GM21390 (cell line): ENCODE measurements around the gene SHLD1.

Experiments used
- ATAC-seq: cut with Tn5 transposase; IDR thresholded peaks from one replicate; pipeline ENCODE4 v1.9.1; 2021; ENCODE audit not compliant: unreplicated experiment

Gene SHLD1

DNA sequence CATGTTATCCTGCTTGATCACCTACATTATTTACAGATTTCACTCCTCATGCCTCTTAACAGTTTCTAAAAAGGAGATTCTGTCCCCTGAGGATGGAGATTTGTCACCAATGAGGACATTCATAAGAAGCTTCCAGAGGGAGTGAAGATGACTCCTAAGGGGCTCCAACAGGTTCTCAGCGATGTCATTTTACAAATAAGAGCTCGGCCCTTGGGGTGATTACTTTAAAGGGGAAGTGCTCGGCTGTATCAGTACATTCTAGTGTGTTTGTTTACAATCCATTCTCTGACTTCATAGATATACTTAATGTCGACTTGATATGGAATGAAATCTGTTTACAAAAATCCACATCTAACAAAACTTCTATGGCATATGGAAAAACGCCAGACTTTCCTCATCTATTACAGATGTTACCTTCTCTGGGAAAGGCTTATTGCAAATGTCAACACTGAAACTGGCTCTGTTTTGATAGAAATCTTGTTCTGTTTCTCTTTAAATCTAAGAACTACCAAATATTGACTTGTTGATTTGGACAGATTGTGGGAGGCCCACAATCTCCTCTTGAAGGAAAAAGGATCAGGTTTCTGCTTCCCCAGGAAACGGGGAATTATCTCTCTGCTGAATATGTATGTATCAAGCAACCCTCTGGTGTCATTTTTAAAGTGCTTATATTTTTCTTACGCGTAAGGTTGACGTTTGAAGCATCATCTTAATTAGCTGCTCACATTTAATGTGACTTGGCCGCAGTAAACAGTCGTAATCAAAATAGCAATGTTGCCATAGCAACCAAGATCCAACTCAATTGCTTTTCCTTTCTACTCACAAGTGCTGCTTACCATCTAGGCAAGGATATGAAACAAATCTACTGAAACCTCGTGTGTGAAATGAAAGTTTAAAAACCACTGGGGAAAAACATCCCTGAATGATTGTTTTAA lies 95.7 kb downstream of the SHLD1 start:
- no peak for ATAC-seq

DNA sequence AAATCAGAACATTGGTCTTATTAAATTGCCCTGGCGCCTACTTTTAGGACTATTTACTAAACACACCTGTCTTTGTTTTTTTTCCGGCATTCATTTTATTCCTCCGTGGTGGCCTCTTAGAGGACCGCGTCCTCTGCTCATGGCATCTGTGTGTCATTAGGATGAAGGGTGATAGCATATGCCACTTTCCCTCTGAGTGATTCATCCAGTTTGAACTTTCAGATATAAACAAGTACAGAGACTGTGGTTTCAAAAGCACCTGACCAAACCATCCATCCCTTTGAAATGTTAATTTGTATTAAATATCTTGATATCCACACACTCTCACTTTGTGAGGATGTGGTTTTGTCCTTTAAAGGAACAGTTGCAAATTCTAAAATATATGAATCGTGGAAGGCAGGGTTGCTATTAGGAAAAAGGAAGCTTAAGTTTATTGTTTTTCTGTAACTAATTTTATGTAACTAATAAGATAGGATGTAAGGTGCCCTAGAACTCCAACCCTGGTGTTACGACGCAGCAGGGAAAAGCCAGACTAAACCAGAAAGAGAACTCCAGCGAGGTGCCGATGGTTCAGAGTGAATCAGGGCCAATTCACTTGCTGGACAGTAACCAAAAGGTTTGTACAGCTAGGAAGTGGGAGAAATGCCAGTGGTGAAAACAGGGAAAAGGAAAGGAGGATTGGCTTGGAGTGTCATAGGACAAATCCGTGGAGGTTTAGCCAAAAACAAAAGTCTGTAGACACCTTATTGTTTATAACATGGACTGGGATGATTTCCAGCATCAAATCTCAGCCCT lies 98.7 kb downstream of the SHLD1 start:
- ATAC-seq, result no peak

DNA sequence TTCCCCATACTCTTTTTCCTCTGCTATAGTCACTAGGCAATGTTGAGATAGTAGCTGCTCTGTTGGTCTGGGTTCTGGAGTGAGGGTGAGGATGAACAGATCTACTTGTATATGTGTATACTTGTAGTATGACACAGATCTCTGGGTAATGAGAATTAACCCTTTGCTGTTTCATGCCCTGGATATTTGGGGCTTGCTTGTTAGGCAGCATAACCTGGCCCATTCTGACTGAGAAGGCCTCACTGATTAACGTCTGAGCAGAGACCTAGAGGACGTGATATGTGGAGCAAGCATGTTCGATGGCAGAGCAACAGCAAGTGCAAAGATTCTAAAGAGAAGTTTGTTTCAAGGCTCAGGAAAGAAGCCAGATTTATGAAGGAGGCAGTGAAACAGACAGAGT lies 105.7 kb downstream of the SHLD1 start:
- ATAC-seq, result no peak

DNA sequence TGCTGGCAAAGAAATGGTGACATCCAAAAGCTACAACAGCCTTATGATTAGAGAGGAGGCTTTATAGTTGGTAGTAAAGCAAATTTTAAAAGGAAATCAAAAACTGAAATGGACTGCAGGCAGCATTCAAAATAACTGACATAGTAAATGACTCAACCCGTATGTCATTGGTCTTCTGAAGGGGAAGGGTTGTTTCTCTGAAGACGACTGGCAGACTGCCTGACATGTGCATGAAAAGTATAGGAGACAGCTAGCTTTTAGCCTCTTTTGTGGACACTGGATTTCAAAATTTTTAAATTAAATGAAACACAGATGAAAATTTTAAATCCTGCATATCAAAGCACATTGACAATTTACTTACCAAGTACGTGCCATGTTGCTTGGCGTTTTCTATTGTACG lies 109.4 kb downstream of the SHLD1 start:
- ATAC-seq, result no peak

DNA sequence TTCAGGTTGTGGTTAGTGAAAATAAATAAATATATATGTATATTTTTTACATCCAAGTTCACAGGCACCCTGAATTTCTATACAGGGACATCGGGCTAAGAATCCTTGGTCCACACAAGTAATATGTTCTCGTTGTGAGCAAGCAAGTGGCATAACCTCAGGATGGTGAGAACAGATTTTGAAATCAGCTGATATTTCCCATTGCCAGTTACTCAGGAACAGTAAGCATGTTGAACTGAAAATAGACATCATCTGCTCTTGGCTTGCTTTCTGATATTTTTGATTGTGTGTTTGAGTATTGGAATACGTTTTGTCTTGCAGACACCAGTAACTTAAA lies 112.5 kb downstream of the SHLD1 start:
- ATAC-seq, result no peak

DNA sequence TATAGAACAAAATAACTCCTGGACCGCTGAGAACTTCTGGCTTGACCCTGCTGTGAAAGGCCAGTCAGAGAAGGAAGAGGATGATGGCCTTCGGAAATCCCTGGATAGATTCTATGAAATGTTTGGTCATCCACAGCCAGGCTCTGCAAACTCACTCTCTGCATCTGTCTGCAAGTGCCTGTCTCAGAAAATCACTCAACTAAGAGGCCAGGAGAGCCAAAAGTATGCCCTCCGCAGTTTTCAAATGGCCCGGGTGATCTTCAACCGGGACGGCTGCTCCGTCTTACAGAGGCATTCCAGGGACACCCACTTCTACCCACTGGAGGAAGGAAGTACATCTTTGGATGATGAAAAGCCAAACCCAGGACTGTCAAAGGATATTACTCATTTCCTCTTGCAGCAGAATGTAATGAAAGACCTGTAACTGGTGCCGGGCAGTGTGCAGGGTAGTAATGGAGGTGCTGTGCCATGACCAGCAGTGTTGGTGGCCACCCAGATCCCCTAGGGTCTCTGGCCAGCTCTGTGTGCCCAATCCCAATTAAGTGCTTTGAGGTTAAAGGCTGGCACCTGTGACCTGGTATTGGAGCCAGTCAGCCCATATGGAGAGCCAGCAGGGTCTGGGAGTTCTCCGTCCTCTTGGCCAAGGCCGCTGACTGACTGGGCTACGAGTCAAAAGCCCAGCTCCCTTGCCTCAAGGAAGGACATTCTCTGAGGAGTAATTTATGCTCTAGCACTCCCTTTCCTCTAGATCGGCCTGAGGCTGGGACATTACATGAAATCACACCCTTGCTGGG lies 113.0 kb downstream of the SHLD1 start:
- no peak for ATAC-seq

DNA sequence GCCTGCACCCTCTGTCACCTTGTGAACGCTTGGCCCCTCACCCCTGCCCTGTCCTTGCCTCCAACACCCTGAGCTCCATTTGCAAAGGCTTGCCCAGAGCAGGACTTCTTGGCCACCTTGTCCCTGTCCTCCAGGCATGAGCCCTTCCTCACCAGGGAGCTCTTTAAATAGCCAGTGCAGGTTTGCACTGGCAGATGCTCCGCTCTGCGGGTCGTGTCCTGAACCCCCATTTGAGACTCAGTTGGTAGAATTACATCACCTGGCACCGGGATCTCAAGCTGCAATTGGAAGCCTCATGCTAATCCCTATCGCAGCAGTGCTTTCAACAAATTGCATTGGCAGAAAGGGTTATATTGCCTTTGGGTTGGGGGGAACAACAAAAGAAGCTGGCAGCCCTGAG lies 114.2 kb downstream of the SHLD1 start:
- ATAC-seq, result no peak

DNA sequence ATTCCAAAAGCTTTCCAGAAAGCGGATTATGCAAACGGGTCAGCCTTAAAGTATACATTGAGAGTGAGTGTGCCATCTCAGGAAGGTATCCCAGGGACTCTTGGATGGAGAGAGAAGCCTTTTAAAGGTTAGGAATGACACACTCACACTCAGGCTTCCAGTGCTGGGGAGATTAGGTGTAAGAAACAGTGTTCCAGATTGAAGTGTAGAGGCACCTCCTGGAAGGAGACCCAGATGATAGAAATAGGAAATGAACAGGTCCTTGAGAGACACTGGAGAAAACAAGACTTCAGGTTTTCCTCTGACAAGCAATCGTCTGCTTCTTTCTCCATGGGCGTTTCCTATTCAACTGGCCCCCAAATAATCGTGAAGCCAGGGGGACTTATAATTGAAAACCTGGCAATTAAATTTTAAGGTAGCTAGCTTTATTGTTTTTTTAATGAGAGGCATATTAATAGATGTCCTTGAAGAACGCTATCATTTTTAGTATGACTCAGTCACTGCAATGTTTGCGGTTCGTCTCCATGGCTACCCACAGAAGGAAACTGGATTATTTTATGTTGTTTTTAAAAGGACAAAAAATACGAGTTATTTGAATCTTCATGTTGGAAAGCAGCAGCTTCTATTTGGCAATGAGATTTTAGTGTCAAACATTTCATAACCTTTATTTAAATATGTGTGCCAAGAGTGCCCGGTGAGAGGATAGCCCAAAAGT lies 114.8 kb downstream of the SHLD1 start:
- ATAC-seq, result no peak

DNA sequence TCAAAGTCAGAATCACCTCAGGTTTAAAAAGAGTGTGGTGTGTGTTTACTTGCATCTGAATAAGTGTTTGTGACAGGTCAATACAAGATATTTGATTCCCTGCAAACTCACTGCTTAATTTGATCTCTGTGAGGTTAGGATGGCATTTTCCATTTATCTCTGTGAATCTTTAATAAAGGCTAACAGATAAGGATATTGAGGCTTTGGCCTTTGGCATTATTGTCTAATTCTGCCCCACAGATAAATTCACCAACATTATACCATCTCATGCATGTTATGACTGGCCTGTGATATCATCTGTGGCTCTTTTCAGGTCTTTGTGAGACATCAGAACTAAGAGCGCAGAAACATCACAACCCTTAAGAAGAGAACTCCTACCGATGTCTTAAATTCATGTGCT lies 115.4 kb downstream of the SHLD1 start:
- ATAC-seq, result no peak

DNA sequence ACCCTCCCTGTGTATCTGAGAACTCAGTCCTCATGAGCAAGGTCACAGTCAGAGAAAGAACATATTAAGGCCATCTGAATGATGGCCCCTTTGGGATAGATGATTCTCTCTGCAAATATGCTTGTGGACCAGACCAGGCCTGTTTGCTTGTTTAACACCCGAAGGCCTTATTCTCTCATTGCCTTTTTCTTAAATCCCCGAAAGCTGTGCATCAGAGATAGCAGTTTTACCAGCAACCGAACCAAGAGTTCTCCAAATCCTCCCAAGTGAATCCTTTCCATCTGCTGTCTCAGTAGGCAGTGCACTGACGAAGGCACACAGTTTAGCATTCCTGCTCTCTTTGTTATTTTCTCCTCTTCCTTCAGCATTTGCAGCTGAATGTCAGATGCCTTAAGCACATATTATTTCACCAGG lies 120.4 kb downstream of the SHLD1 start:
- no peak for ATAC-seq

DNA sequence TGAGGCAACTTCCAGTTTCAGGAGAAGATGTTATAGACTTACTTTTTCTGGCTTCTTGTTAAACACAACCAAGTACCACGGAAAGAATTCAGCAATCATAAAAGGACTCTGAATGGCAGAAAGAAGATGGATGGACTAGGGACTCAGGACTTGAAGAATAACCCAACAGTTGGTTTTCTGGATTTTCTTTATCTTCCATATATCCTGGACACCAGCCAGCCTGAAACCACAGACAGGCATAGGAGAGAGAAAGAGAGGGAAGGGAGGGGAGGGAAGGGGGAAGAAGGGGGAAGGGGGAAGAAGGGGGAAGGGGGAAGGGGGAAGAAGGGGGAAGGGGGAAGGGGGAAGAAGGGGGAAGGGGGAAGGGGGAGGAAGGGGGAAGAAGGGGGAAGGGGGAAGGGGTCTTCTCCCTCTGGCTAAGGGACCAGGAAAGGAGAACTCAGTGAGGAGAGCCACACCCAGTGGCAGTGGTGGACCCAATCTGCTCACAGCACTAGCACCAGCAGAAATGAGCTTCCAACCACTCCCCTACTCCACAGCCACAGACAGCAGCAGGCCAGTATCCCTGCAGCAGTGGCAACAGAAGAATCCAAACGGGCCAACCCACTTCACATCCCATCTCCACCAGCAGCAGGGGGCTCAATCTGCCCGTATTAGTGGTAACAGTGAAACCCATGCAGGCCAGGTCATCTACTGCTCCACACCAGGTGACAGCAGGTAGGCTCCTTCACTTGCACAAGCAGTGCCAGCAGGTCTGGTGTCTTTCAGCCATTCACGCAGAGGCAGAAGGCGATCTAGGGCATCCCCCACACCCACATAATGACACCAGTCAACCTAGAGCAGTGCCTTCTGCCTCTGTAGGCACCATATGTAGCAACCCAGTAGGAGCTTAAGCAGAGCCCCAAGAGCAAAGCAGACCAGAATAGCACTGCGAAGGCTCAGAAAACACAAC lies 121.5 kb downstream of the SHLD1 start:
- ATAC-seq, result no peak

DNA sequence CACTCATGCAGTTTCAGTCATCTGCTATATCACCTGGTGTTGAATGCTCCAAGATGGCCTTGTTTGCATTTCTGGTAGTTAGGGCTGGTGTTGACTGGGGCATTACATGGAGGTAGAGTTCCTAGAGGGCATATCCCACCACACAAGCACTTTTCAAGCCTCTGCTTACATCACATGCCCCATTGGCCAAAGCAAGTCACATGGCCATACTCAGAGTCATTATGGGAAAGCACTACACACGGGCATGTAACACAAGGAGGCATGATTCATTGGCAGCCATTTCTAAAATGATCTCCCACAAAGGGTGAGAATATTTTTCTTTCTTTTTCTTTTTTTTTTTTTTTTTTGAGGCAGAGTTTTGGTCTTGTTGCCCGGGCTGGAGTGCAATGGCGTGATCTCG lies 126.9 kb downstream of the SHLD1 start:
- no peak for ATAC-seq

DNA sequence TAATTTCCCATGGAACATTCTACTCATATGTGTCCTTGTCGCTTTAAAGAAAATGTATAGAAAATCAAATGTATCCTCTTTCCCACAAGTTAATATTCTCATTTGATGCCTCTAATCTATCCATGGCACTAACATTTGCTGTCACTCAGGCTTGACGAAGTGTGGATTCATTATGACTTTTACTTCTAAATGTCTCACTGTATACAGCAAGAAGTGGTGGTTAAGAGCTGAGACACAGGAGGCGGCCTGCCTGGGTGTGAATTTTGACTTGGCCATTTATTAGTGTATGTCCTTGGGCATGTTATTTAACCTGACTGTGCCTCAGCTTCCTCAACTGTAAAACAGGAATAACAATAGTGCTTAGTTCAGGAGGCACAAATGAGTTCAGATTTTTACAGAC lies 130.1 kb downstream of the SHLD1 start:
- ATAC-seq, result no peak

DNA sequence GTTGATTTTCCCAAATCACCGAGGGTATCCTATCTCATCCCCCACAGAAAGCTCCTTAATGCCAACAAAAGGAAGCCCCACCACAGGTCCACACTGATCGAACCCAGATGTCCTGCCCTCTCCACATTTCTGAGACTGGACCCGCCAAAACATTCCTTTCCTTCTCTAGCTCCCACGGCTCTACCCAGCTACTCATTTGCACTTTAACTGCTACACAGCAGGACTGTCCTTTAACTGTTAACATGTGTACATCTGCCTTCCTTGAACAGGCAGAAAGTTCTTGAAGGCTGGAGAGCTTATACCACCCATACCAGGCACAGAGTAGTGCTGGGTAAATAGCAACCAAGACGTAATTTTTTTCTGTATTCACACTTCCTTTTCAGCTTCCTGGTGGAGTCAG lies 131.5 kb downstream of the SHLD1 start:
- no peak for ATAC-seq

DNA sequence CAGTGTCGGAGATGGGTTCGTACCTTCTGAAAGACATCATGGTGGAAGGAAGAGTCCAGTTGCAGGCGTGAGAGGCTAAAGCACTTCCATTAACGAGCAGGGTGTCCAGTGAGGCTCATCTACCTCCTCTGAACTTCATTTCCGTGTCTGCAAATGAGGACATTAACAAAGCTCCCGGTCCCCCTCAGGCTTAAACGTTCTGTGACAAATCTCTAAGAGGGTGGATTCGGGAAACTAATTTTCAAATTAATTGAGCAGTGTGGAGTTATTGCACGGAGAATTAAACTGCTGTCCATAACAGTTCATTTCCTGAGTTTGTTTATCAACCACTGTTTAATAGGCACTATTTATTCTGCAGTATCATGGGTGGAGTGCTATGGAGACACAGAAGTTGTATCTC lies 132.0 kb downstream of the SHLD1 start:
- no peak for ATAC-seq

DNA sequence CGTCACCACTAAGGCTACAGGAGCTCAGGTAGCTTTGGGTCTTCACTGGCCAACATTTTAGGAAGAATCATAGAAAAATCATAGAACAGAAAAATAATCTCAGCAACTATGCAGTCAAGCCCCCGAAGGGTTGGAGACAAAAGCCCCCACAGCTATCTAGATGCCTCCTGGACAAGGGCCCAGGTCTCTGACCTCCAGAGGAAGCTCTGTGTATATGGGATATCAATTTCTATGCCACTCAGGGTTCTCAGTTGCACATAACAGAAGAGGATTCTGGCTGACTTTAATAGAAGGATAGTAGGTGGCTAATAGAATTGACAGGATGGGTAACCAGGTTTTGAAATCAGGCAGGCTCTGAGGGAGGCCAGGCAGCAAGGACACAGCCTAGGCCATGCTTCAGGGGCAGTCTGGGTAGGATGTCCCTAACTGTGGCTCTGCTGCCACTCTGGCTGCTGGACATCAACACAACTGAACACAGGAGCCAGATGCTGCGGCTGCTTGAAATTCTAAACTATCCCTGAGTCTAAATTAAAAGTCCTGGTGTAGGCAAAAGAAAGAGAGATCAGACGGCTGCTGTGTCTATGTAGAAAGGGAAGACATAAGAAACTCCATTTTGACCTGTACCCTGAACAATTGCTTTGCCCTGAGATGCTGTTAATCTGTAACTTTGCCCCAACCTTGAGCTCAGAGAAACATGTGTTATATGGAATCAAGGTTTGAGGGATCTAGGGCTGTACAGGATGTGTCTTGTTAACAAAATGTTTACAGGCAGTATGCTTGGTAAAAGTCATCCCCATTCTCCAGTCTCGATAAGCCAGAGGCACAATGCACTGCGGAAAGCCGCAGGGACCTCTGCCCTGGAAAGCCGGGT lies 134.5 kb downstream of the SHLD1 start:
- no peak for ATAC-seq

DNA sequence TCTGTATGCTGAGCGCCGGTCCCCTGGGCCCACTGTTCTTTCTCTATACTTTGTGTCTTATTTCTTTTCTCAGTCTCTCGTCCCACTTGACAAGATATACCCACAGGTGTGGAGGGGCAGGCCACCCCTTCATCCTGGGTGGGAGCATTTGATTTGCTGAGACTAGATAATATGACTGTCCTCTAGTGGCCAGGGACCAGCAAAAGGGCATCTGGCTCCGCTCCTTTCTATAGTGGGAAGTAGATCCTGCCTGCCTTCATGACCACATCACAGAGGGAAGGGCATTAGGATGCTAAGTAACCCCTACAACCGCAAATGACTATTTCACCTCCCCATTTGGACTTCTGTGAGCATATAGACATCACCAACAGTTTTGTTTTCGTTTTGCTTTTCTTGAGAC lies 135.7 kb downstream of the SHLD1 start:
- no peak for ATAC-seq

DNA sequence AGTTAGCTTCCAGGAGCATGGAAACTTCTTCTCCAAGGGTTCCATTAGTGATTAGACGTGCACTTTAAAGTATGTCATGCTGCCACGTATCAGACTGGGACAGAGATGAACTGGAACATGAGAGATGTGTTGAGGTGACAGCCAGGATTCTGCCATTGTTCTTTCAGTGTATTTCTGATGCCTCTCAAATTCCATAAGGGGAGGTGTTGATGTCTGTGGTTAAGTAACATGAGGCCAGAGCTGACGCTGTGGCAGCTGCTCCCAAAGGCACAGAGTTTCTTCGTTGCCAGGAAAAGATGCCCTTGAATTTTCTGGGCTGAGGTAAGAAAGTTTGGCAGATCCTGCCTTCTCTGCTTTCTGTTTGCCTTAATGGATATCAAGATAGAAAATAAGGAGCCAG lies 136.6 kb downstream of the SHLD1 start:
- no peak for ATAC-seq

DNA sequence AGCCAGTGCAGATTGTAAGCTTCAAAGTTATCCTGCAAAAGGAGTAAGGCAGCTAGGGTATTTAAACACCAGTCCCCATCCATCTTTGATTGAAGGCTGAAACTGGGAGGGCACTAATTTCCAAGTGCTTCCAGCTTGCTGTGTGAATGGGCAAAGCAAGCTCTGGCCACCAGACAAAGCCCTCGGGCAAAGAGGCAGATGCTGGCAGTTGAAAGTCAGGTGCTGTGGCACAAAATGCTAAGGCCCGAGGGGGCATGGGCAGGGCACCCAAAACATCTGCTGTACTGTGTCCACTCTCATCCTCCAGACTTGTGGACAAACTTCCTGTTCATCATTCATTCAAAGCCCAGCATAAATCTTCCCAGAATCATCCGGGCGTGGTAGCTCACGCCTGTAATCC lies 137.2 kb downstream of the SHLD1 start:
- no peak for ATAC-seq
